NCI-H2107 treated with DMSO at 0.1 percent for 48 hours (cell line): Measurements from ENCODE around the gene TLCD3A.
"Not testable (repeated sequence)": the region's sequence is repeated elsewhere in the genome, so short reads cannot be mapped to it uniquely, and the experiment has no call there.

ENCODE experiments used
- DNase-seq: peaks from one replicate; lab custom pipeline; 2025; ENCODE audit not compliant: unreplicated experiment; lab: John Stamatoyannopoulos, UW

TLCD3A gene

GRCh38 chr17:732067-732901, at the start of gene TLCD3A:
Gene TLCD3A (plus strand): TSS chr17:732596. CDS start chr17:732648, 52 bp downstream.
- no peak for DNase-seq

- DNase-seq, result no peak
Measured at GRCh38 chr17:683040-683439, 49.4 kb upstream of the TLCD3A start.

- DNase-seq, result no peak
Measured at GRCh38 chr17:683499-684254, 48.7 kb upstream of the TLCD3A start.

- DNase-seq, result no peak
Measured at GRCh38 chr17:685006-685405, 47.4 kb upstream of the TLCD3A start.

- no peak for DNase-seq
Measured at GRCh38 chr17:688100-688989, 44.1 kb upstream of the TLCD3A start.

GRCh38 chr17:689556-690275, 42.7 kb upstream of the TLCD3A start:
- no peak for DNase-seq

GRCh38 chr17:690361-690760, 42.0 kb upstream of the TLCD3A start:
- no peak for DNase-seq

- no peak for DNase-seq
Measured at GRCh38 chr17:691423-691822, 41.0 kb upstream of the TLCD3A start.

- DNase-seq, result no peak
Measured at GRCh38 chr17:692116-692515, 40.3 kb upstream of the TLCD3A start.

GRCh38 chr17:693791-694638, 38.4 kb upstream of the TLCD3A start:
- DNase-seq, result no peak

- DNase-seq, result no peak
Measured at GRCh38 chr17:696369-696768, 36.0 kb upstream of the TLCD3A start.

GRCh38 chr17:697682-698081, 34.7 kb upstream of the TLCD3A start:
- no peak for DNase-seq

- not testable (repeated sequence) for DNase-seq
Measured at GRCh38 chr17:698096-698495, 34.3 kb upstream of the TLCD3A start.

GRCh38 chr17:699345-699744, 33.1 kb upstream of the TLCD3A start:
- no peak for DNase-seq

- DNase-seq, result peak; percentile 11
Measured at GRCh38 chr17:700504-701094, 31.8 kb upstream of the TLCD3A start.

GRCh38 chr17:703081-703875, 29.1 kb upstream of the TLCD3A start:
- no peak for DNase-seq

- DNase-seq, result no peak
Measured at GRCh38 chr17:704111-704864, 28.1 kb upstream of the TLCD3A start.

- no peak for DNase-seq
Measured at GRCh38 chr17:705011-705410, 27.4 kb upstream of the TLCD3A start.
